ENCODE data around the gene RAB35. TPM values are rescaled to one million over a fixed set of nuclear protein-coding genes. Genes with fewer than 3 reads are reported as not detected.

The RAB35 gene
- total and polyA plus RNA-seq, 2 experiments from 2014 or later: 9.9 to 16.9 TPM

GRCh38 chr12:120132863-120133385 is 16.4 kb upstream of the RAB35 start (continued):
- TF ChIP-seq ZNF462 (CRISPR knock-in tag; IDR thresholded peaks at IDR 0.05) (no peak), NANOG (IDR thresholded peaks at IDR 0.05; ENCODE audit: borderline replicate concordance) (no peak), ZNF114 (CRISPR knock-in tag; IDR thresholded peaks at IDR 0.05) (no peak), JUNB (IDR thresholded peaks at IDR 0.05; ENCODE audit: unreplicated experiment) (no peak), EZH2 (IDR thresholded peaks at IDR 0.05; ENCODE audit: low read depth, unreplicated experiment) (no peak)

- H3K27me3 Mint-ChIP-seq (ENCODE audit: insufficient read depth, low read depth, poor library complexity): peaks cover 8% of the 10 kb centered on the region
- H3K4me2 ChIP-seq: no peak overlapping the region
- no peak overlapping the region for H3K27ac Mint-ChIP-seq
- H3K4me3 ChIP-seq: no peak overlapping the region
- no peak overlapping the region for H3K4me3 Mint-ChIP-seq
- DNase-seq (ENCODE audit: low spot score) (no peak), ATAC-seq (no peak)
- 0 out of 2 replicates have a peak, but pooled peaks cover 5% of the 10 kb centered on the region for H3F3A ChIP-seq (replicated peaks; ENCODE audit: low read depth)
- peaks cover 7% of the 10 kb centered on the region; the same call in 1 of the 2 replicates for H3K4me1 ChIP-seq (ENCODE audit: insufficient read depth)
- no peaks in the 10 kb centered on the region for H3K79me2 ChIP-seq (replicated peaks; ENCODE audit: insufficient read depth)
- H3K27ac ChIP-seq (ENCODE audit: low read depth): no peak overlapping the region
- H3K9me3 Mint-ChIP-seq: no peaks in the 10 kb centered on the region
- no peaks in the 10 kb centered on the region for H3K9me2 ChIP-seq (ENCODE audit: insufficient read depth)
- H2AFZ ChIP-seq: no peak overlapping the region
- H3K4me1 Mint-ChIP-seq: peaks cover 7% of the 10 kb centered on the region; the same call in 2 of the 3 replicates
- H3K36me3 ChIP-seq (ENCODE audit: insufficient read depth): peaks cover 84% of the 10 kb centered on the region
- H3K36me3 Mint-ChIP-seq (ENCODE audit: low read depth): peaks cover 98% of the 10 kb centered on the region
- H3K27me3 ChIP-seq (ENCODE audit: insufficient read depth): no peaks in the 10 kb centered on the region
- peaks cover 7% of the 10 kb centered on the region for H4K20me1 ChIP-seq (replicated peaks; ENCODE audit: insufficient read depth)
- no peak for TF ChIP-seq CREB1 (CRISPR knock-in tag; IDR thresholded peaks at IDR 0.05; ENCODE audit: low read depth)
- TF ChIP-seq STAT1 (IDR thresholded peaks at IDR 0.05; ENCODE audit: unreplicated experiment): no peak
- TF ChIP-seq ZNF462 (CRISPR knock-in tag; IDR thresholded peaks at IDR 0.05): no peak
- TF ChIP-seq POLR2AphosphoS5 (IDR thresholded peaks at IDR 0.05; ENCODE audit: low read depth): no peak
Observed at GRCh38 chr12:120132054-120132836, 15.7 kb upstream of the RAB35 start.

Measured in GM23338 (cell line).